ENCODE measurements around the gene COX11. TPM values are rescaled to one million over a fixed set of nuclear protein-coding genes. Genes with fewer than 3 reads are reported as not detected.
A peak's percentile ranks its signal among the peaks of the same experiment; 100 is the strongest.

COX11 gene
- total and polyA plus RNA-seq, 2 of the 13 experiments (the other 11 are each of a cell fraction or from before 2014, with no cell fraction given): 103 to 203 TPM

DNA sequence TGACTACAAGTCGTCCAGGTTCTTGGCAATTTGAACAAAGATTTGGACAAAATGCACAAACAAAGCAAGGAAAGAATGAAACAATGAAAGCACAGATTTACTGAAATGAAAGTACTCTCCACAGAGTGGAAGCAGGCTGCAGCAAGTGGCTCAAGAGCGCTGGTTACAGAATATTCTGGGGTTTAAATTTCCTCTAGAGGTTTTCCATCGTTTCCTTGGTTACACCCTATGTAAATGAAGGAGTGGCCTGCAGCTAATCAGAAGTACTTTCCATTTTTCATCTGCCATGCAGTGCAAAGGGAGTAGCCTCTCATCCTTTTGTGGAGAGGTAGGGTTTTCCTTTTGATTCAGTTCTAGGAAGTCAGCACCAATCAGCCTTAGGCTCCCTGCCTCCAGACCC is 11.9 kb upstream of the COX11 start (continued):
- TF ChIP-seq, protein P1, sequence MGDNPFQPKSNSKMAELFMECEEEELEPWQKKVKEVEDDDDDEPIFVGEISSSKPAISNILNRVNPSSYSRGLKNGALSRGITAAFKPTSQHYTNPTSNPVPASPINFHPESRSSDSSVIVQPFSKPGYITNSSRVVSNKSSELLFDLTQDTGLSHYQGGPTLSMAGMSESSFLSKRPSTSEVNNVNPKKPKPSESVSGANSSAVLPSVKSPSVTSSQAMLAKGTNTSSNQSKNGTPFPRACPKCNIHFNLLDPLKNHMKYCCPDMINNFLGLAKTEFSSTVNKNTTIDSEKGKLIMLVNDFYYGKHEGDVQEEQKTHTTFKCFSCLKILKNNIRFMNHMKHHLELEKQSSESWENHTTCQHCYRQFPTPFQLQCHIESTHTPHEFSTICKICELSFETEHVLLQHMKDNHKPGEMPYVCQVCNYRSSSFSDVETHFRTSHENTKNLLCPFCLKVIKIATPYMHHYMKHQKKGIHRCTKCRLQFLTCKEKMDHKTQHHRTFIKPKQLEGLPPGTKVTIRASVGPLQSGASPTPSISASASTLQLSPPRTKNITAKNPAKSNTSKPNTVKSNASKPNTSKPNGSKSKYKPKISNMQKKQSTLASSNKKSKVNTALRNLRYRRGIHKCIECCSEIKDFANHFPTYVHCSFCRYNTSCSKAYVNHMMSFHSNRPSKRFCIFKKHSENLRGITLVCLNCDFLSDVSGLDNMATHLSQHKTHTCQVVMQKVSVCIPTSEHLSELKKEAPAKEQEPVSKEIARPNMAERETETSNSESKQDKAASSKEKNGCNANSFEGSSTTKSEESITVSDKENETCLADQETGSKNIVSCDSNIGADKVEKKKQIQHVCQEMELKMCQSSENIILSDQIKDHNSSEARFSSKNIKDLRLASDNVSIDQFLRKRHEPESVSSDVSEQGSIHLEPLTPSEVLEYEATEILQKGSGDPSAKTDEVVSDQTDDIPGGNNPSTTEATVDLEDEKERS (CRISPR knock-in tag; IDR thresholded peaks at IDR 0.05): 0 out of 2 replicates have a peak, but pooled peaks have one; percentile 46
- TF ChIP-seq ZNF12 (CRISPR knock-in tag; IDR thresholded peaks at IDR 0.05) (no peak), ZNF780A (CRISPR knock-in tag; IDR thresholded peaks at IDR 0.05) (no peak), ZNF138 (CRISPR knock-in tag; IDR thresholded peaks at IDR 0.05; ENCODE audit: low read depth) (no peak), ZNF274 (CRISPR knock-in tag; IDR thresholded peaks at IDR 0.05) (no peak), ZNF20 (CRISPR knock-in tag; IDR thresholded peaks at IDR 0.05) (peak; percentile 100), ZSCAN21 (CRISPR knock-in tag; IDR thresholded peaks at IDR 0.05; ENCODE audit: borderline replicate concordance) (no peak)

DNA sequence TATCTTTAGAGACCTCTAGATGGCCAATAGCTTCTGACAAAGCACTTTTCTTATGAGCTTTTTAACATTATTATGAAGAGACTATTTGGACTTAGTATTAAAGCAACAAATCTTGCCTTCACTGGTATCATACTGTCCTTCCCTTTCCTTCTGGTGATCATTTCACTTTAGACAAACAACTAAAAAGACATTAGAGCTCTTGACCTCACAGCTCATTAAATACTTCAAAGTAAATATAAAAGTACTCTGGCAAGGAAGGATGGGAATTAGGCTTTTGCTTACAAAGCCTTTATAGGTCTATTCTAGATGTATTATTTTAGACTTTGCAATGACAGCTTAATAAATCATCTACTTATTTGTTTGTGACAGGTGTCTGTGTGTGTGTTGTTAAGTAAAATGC is 11.2 kb upstream of the COX11 start:
- ATAC-seq (no peak), FAIRE-seq (no peak), DNase-seq (ENCODE audit: low spot score) (no peak)
- Histone ChIP-seq H3K9ac (ENCODE audit: insufficient read depth, low read depth, low read length) (no peak overlapping the region), H3K27ac (ENCODE audit: extremely low read length, insufficient read depth, low read length) (no peak overlapping the region), H4K20me1 (ENCODE audit: insufficient read depth, low read length) (no peaks in the 10 kb centered on the region), H3K79me2 (ENCODE audit: insufficient read depth, low read length) (peaks cover 84% of the 10 kb centered on the region), H3K36me3 (replicated peaks in 1 of 2; ENCODE audit: control insufficient read depth in 1 of 2, insufficient read depth in 2 of 2, low read length in 2 of 2) (0 out of 5 replicates have a peak, but pooled peaks cover 0 to 3% of the 10 kb centered on the region in 2 experiments), H3K4me1 (ENCODE audit: insufficient read depth, low read length) (peaks cover 12% of the 10 kb centered on the region; the same call in 1 of the 2 replicates), H3K4me3 (replicated peaks in 1 of 3; ENCODE audit: insufficient read depth in 1 of 3, low read depth in 2 of 3, low read length in 3 of 3) (no peak overlapping the region), H3K9me3 (ENCODE audit: low read length) (peaks cover 7% of the 10 kb centered on the region), H2AFZ (ENCODE audit: low read length) (no peak overlapping the region), H3K4me2 (ENCODE audit: low read depth, low read length) (no peak overlapping the region), H3K27me3 (ENCODE audit: control insufficient read depth in 1 of 2, insufficient read depth in 2 of 2, low read length in 2 of 2) (no peaks in the 10 kb centered on the region)
- BruUV-seq (replicated peaks): no TSS peak
- TF ChIP-seq, protein P2, sequence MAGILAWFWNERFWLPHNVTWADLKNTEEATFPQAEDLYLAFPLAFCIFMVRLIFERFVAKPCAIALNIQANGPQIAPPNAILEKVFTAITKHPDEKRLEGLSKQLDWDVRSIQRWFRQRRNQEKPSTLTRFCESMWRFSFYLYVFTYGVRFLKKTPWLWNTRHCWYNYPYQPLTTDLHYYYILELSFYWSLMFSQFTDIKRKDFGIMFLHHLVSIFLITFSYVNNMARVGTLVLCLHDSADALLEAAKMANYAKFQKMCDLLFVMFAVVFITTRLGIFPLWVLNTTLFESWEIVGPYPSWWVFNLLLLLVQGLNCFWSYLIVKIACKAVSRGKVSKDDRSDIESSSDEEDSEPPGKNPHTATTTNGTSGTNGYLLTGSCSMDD (CRISPR knock-in tag; IDR thresholded peaks at IDR 0.05): no peak
- TF ChIP-seq ZNF446 (CRISPR knock-in tag; IDR thresholded peaks at IDR 0.05): no peak
- ChIA-PET POLR2A (no interaction called here), CTCF (ENCODE audit: low intra/inter-chr PET ratio, low total read pairs) (no interaction called here)
- in situ Hi-C loops (cut with HindIII; ENCODE audit: extremely low pct_ligation_motif_present, low pct_unique_long_range_greater_than_20kb) (no loop called here), intact Hi-C loops (cut with micrococcal nuclease; ENCODE audit: unreplicated experiment) (no loop called here)
